ENCODE data around the gene CAMK2N1. TPM values are rescaled to one million over a fixed set of nuclear protein-coding genes. Genes with fewer than 3 reads are reported as not detected.

CAMK2N1 gene
- total RNA-seq, 1 experiment from 2014 or later: 4.4 TPM

- ATAC-seq: no peak
- H3K4me1 ChIP-seq (ENCODE audit: control insufficient read depth, insufficient read depth, low read length): peaks cover 13% of the 10 kb centered on the region
- H3K9me3 ChIP-seq (ENCODE audit: control insufficient read depth, insufficient read depth, low read depth, low read length): no peaks in the 10 kb centered on the region
- no peak for DNase-seq (ENCODE audit: low read depth, low spot score)
- POLR2A ChIA-PET: no interaction called here
- H3K36me3 ChIP-seq (ENCODE audit: control insufficient read depth, insufficient read depth, low read length): 0 out of 2 replicates have a peak, but pooled peaks cover 2% of the 10 kb centered on the region
- BruUV-seq (replicated peaks): no TSS peak
- CTCF ChIA-PET: no interaction called here
- no peak overlapping the region for H3K27ac ChIP-seq (ENCODE audit: low read length)
- no peak for TF ChIP-seq REST (IDR thresholded peaks at IDR 0.05; ENCODE audit: insufficient read depth in 1 of 2, low read depth in 2 of 2, low read length in 1 of 2)
- TF ChIP-seq POLR2AphosphoS5 (IDR thresholded peaks at IDR 0.05; ENCODE audit: low read depth, low read length): no peak
- TF ChIP-seq TCF7L2 (IDR thresholded peaks at IDR 0.05; ENCODE audit: low read depth, low read length): no peak
- no peak for TF ChIP-seq SIN3A (IDR thresholded peaks at IDR 0.05; ENCODE audit: borderline replicate concordance, insufficient read depth, low read depth, low read length)
- no peak for TF ChIP-seq CTCF (IDR thresholded peaks at IDR 0.05)
- in situ Hi-C loops (cut with HindIII; ENCODE audit: low pct_unique_long_range_greater_than_20kb, low sequenced_read_pairs) (no loop called here), intact Hi-C loops (cut with micrococcal nuclease; ENCODE audit: unreplicated experiment) (no loop called here)
- H3K4me3 ChIP-seq (ENCODE audit: low read depth in 2 of 2, low read length in 2 of 2): no peak overlapping the region
- H3K27me3 ChIP-seq (ENCODE audit: control insufficient read depth, insufficient read depth, low read length): peaks cover 4% of the 10 kb centered on the region; the same call in 1 of the 2 replicates
Observed at GRCh38 chr1:20478057-20478635, 7.9 kb downstream of the CAMK2N1 start.

DNA sequence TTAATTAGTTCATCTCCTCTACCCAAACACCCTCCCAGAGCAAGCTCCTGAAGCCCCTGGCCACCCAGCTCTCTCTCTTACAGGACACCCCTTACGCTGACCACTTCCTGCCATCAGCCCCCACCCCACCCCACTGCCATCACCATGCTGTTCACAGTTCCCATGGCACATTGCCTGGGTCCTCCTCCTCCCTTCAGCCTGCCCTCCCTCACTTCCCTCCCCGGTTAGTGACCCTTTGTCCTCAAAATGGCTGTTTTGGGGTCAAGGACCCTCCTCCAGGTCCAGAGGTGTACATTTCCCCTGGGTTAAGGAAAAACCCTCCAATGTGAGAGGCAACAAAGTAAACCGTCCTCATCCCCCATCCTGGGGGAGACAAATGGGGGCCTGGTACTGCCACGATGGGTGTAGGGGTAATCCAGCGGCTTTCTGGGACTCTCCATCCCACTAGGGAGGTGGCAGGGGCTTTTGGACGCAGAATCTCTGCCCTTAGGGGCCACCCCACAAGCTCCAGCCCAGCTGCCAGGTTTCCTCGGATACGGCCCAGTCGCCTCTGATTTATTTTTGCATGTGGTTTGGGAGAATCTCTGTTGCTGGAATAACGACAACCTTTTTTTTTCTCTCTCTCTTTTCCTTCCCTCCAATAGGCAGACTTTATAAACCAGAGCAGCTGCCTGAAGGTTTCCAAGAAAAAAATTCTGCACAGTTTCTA, 8.5 kb downstream of the CAMK2N1 start:
- peaks cover 3% of the 10 kb centered on the region; the same call in 1 of the 2 replicates for H3K27me3 ChIP-seq (ENCODE audit: control insufficient read depth, insufficient read depth, low read length)
- BruUV-seq (replicated peaks): no TSS peak
- ChIA-PET CTCF (no interaction called here), POLR2A (no interaction called here)
- H3K4me1 ChIP-seq (ENCODE audit: control insufficient read depth, insufficient read depth, low read length): peaks cover 13% of the 10 kb centered on the region
- DNase-seq (ENCODE audit: low read depth, low spot score) (no peak), ATAC-seq (no peak)
- no peak overlapping the region for H3K27ac ChIP-seq (ENCODE audit: low read length)
- no peaks in the 10 kb centered on the region for H3K9me3 ChIP-seq (ENCODE audit: control insufficient read depth, insufficient read depth, low read depth, low read length)
- H3K36me3 ChIP-seq (ENCODE audit: control insufficient read depth, insufficient read depth, low read length): no peaks in the 10 kb centered on the region
- intact Hi-C loops (cut with micrococcal nuclease; ENCODE audit: unreplicated experiment) (no loop called here), in situ Hi-C loops (cut with HindIII; ENCODE audit: low pct_unique_long_range_greater_than_20kb, low sequenced_read_pairs) (no loop called here)
- TF ChIP-seq SIN3A (IDR thresholded peaks at IDR 0.05; ENCODE audit: borderline replicate concordance, insufficient read depth, low read depth, low read length): no peak
- no peak for TF ChIP-seq TCF7L2 (IDR thresholded peaks at IDR 0.05; ENCODE audit: low read depth, low read length)
- TF ChIP-seq POLR2AphosphoS5 (IDR thresholded peaks at IDR 0.05; ENCODE audit: low read depth, low read length): no peak
- H3K4me3 ChIP-seq (ENCODE audit: low read depth in 2 of 2, low read length in 2 of 2): no peak overlapping the region

Data from Panc1 (cell line).